Measurements from ENCODE around the gene TEKT1. TPM values are rescaled to one million over a fixed set of nuclear protein-coding genes. Genes with fewer than 3 reads are reported as not detected.

TEKT1 gene

Small RNA genes within 50 kb of the gene (small RNA-seq; reads per million reads assigned to genes)
- not detected for gene AC004706.2 (ENCODE audit: low read depth)
